Measurements from ENCODE around the gene MSMB. TPM values are rescaled to one million over a fixed set of nuclear protein-coding genes. Genes with fewer than 3 reads are reported as not detected.
A peak's percentile ranks its signal among the peaks of the same experiment; 100 is the strongest.
"Not testable (repeated sequence)": the region's sequence is repeated elsewhere in the genome, so short reads cannot be mapped to it uniquely, and the experiment has no call there.

MSMB gene, protein sequence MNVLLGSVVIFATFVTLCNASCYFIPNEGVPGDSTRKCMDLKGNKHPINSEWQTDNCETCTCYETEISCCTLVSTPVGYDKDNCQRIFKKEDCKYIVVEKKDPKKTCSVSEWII
- total RNA-seq, result not detected in 2 replicates

DNA sequence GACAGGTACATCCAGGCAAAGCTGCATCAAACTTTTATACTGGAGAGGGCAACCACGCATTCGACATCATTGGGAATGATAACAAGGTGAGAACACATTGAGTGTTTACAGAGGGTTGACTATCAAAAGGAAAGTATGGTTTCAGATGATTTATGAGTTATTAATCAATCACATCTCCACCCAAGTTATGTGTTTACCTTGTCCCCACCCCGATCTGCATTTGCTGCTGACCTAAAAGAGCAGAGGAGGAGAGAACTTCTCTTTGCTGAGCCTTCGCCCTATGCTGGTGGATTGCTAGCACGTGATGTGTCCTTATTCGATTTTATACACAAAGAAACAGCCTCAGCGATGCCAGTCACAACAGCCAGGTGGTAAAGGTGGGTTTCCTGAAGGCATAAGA, at the start of gene MSMB:
Gene MSMB (minus strand): TSS at position 9 of the 400 bp plus-strand sequence. CDS start 32 bp downstream, outside the sequence.
- no peaks in the 10 kb centered on the region for H3K4me1 Mint-ChIP-seq
- no peak within 1 kb of the TSS for H3K4me3 Mint-ChIP-seq
- no peaks in the 10 kb centered on the region for H3K36me3 Mint-ChIP-seq (ENCODE audit: low read depth)
- peaks cover 12% of the 10 kb centered on the region for H3K27me3 Mint-ChIP-seq
- DNase-seq, result no peak
- no peak within 1 kb of the TSS for H3K27ac Mint-ChIP-seq
- intact Hi-C loops (cut with micrococcal nuclease), result no loop called here
- no peaks in the 10 kb centered on the region for H3K9me3 Mint-ChIP-seq

DNA sequence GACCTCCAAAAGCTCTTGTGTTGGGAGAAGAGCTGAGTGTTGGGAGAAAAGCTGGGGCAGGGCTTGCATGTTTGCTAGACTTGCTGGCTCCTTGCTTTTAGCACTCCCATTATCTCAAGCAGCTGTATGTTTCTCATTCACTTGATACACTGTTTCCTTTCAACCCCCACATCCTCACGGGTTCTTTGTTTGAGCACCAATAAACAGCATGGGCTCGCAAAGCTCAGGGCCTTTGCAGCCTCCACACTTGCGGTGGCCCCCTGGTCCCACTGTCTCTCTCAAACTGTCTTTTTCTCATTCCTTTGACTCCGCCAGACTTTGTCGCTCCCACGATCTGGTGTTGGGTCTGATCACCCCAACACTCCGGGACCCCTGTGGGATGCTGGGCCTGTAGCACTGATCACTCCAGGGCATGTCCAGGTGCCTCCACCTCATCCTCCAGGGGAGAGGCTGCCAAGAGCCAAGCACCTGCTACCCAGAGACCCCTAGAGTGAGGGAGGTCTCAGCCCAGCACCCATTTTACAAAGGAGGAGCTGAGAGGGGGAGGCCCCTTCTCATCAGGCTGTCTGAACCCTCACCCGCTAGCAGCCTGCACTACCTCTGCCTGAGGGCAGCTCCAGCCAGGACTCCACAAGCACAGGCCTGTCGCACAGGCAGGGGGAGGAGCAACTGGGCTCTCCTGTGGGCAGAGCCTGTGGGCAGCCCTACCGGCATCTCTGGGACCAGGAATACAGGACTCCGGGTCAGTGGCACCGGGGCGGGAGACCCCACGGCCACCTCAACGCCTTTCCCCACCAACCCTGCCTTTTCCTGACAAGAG, 49.1 kb upstream of the MSMB start:
- DNase-seq, result peak; percentile 66

DNA sequence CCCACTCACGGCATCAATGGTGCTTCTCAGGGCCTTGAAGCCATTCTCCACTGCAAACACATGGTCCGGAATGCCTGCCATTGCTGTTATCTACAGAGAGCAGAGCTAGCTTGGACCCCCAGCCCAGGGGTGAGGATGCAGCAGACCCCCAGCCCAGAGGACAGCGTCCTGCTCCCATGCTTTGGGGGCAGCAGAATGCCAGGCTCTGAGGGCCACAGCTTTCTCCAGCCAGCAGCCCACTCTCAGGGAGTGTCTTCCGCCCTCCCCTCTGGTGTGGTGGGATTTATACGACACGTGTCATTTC, 48.1 kb upstream of the MSMB start:
- H3K4me1 Mint-ChIP-seq, result peaks cover 33% of the 10 kb centered on the region
- peak overlapping the region; percentile 67 for H3K27ac Mint-ChIP-seq
- no peak for DNase-seq
- H3K4me3 Mint-ChIP-seq, result no peak overlapping the region
- H3K27me3 Mint-ChIP-seq, result no peaks in the 10 kb centered on the region
- H3K36me3 Mint-ChIP-seq (ENCODE audit: low read depth), result no peaks in the 10 kb centered on the region
- intact Hi-C loops (cut with micrococcal nuclease), result no loop called here
- no peaks in the 10 kb centered on the region for H3K9me3 Mint-ChIP-seq

More for the DNA sequence above, 49.1 kb upstream of the MSMB start:
- Mint-ChIP-seq H3K36me3 (ENCODE audit: low read depth) (no peaks in the 10 kb centered on the region), H3K9me3 (no peaks in the 10 kb centered on the region), H3K27ac (peak overlapping the region; percentile 48), H3K4me1 (peaks cover 33% of the 10 kb centered on the region), H3K27me3 (no peaks in the 10 kb centered on the region), H3K4me3 (peak overlapping the region; percentile 48)
- intact Hi-C loops (cut with micrococcal nuclease), result no loop called here

DNA sequence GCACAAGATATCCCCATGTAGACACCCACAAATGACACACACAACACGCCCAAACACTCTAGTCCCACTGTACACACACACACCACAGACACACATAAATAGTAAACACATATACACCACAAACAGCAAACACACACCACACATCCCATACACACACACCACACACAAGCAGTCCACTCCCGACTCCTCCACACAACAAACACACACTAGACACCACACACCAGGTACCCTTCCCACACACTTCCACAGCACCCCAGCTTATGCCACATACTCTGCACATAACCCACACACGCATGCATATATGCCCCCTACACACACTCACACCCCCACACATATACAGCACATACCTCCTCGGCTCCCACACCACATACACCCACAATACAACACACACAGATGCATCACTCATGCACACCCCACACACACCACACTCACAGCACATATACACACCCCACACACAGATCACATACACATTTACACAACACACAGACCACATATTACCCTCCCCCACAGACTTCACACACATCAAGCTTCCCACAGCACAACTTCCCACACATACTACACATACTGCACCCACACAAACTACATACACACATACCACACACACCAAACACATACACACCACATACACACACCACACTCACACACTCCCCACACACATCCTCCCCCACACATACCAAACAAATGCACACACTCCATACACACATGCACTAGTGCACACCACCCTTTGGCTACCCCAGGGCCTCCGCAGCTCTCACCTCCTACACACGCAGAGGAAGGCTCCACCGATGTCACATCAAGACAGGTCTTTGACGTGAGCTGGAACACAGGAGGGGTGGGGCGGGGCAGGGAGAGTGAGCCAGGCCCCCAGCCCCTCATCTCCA, 47.5 kb upstream of the MSMB start:
- H3K27me3 Mint-ChIP-seq; H3K36me3 Mint-ChIP-seq (ENCODE audit: low read depth); H3K9me3 Mint-ChIP-seq; H3K4me3 Mint-ChIP-seq; H3K27ac Mint-ChIP-seq; intact Hi-C loops (cut with micrococcal nuclease): not testable (repeated sequence)
- DNase-seq, result peak; percentile 69
- H3K4me1 Mint-ChIP-seq, result peaks cover 33% of the 10 kb centered on the region

DNA sequence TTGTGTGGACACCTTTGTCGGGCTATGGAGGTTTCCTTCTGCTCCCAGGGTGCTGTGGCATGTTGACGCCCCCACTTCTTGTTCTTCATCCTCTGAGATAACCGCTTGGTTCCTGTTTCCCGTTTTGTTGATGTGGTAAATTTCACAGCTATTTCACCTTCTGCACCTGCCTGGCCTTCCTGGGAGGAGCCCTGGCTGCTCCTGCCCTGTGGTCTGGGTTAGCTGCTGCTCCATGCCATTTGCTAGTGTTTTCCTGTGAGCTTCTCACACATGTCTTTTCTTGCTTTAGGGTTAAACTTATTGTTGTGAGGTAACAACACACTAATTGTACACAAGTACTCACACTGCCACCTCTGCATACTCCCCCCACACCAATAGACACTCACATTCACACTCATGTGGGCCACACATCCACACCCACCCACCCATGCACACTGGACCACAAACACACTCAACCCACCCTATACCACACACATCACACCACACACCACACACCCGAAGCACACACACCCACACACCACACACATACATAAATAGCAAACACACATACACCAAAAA, 46.5 kb upstream of the MSMB start:
- intact Hi-C loops (cut with micrococcal nuclease), result no loop called here
- peak; percentile 79 for DNase-seq
- no peak overlapping the region for H3K27ac Mint-ChIP-seq

DNA sequence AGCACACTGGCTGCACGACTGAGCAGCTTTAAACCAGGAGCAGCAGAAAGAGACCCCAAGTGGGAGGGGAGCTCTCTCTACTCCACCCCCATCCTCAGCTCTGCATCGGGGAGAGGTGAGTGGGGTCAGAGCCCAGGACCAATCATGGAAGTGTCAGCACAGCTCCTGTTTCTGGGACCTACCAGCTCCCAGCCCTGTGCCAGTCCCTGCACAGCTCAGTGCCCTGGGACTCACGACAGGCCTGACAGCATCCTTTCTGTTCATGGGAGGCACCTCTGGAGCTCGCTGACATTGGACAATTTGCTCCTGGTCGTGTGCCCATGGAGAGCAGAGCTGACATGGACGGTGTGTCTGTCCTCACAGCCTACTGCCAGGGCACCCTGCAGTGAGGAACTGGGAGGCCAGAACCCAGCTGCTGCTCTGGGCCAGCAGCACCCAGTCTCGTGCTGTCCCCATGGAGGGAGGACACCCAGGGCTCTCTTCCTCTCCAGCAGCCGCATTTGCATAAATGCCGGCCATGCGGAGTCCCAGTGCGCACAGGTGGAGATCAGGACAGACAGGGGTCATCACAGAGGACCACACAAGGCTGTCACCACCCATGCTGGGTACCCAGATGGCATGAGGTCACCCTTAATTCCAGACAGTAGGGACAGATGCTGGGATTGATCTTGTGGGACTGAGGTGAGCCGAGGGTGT, 45.9 kb upstream of the MSMB start:
- intact Hi-C loops (cut with micrococcal nuclease), result no loop called here
- Mint-ChIP-seq H3K4me1 (peaks cover 27% of the 10 kb centered on the region), H3K27ac (peak overlapping the region; percentile 25), H3K36me3 (ENCODE audit: low read depth) (no peaks in the 10 kb centered on the region), H3K27me3 (no peaks in the 10 kb centered on the region), H3K4me3 (no peak overlapping the region), H3K9me3 (no peaks in the 10 kb centered on the region)
- DNase-seq, result no peak

More for the DNA sequence above, 46.5 kb upstream of the MSMB start:
- Mint-ChIP-seq H3K27me3 (no peaks in the 10 kb centered on the region), H3K36me3 (ENCODE audit: low read depth) (no peaks in the 10 kb centered on the region), H3K4me3 (no peak overlapping the region), H3K9me3 (no peaks in the 10 kb centered on the region), H3K4me1 (peaks cover 30% of the 10 kb centered on the region)

DNA sequence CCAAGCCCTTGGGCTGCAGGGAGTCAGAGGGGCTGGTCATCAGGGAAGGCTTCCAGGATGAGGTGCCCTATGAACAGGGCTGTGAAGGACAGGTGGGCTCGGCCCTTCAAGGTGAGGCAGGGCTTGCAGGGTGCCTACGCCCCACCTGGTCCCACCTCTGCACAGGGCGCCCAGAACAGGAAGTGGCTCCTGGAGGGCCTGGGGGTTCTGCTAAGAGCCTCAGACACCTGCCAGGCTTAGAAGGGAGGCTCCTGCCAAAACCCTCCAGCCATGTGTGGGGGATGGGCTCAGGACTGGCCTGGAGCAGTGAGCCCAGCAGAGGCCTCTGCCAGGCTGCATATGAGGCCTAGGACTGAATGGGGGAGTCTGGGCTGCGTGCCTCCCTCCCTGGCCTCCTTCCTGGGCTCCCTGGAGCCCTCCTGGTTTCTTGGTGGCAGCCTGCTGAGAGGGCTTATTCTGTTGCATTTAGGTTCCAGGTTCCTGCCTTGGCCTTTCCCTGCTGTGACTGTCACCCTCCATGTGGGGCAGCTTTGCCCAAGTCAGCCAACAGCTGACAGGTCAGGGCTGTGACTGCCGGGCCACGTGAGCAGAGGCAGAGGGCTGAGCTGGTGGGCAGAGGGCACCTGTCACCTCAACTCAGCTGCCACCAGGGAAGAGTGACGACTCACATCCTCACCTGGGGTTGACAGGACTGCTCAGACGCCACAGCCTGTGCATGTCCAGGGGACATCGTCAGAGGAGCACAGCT, 45.2 kb upstream of the MSMB start:
- peak; percentile 60 for DNase-seq
- Mint-ChIP-seq H3K27ac (no peak overlapping the region), H3K9me3 (no peaks in the 10 kb centered on the region), H3K36me3 (ENCODE audit: low read depth) (no peaks in the 10 kb centered on the region), H3K4me3 (no peak overlapping the region), H3K4me1 (peaks cover 20% of the 10 kb centered on the region), H3K27me3 (no peaks in the 10 kb centered on the region)
- intact Hi-C loops (cut with micrococcal nuclease), result no loop called here

DNA sequence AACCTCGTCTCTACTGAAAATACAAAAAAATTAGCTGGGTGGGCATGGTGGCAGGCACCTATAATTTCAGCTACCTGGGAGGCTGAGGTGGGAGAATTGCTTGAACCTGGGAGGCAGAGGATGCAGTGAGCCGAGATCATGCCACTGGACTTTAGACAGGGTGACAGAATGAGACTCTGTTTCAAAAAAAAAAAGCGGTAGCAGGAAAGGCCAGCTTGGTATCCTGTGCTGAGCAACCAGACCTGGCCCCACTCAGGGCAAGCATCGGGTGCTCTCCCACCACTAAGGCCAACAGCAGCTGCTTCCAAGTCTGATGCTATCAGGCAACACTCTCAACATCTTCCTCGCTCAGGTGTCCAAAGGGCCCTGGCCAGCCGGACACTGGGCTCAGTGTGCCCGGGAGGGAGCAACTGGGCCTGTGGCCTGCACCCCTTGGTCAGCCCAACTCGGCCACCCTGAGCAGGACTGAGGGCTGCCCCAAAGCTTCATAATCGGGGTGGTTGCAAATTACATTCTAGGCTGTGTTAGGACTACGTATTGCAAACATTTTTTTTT, 44.3 kb upstream of the MSMB start:
- Mint-ChIP-seq H3K27me3 (no peaks in the 10 kb centered on the region), H3K27ac (no peak overlapping the region)
- intact Hi-C loops (cut with micrococcal nuclease), result no loop called here

DNA sequence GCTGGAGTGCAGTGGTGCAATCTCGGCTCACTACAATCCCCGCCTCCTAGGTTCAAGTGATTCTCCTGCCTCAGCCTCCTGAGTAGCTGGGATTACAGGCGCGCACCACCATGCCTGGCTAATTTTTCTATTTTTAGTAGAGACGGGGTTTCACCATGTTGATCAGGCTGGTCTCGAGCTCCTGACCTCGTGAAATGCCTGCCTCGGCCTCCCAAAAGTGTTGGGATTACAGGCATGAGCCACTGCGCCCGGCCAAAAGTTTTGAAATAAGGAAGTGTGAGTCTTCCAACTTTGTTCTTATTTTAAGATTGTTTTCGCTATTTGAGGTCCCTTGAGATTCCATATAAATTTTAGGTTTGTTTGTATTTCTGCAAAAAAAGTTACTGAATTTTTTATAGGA, 41.3 kb upstream of the MSMB start:
- H3K9me3 Mint-ChIP-seq; intact Hi-C loops (cut with micrococcal nuclease); H3K27me3 Mint-ChIP-seq; H3K4me3 Mint-ChIP-seq; H3K27ac Mint-ChIP-seq; DNase-seq; H3K36me3 Mint-ChIP-seq (ENCODE audit: low read depth); H3K4me1 Mint-ChIP-seq: not testable (repeated sequence)

More for the DNA sequence above, 44.3 kb upstream of the MSMB start:
- DNase-seq, result no peak
- Mint-ChIP-seq H3K4me3 (no peak overlapping the region), H3K4me1 (peaks cover 13% of the 10 kb centered on the region), H3K9me3 (no peaks in the 10 kb centered on the region), H3K36me3 (ENCODE audit: low read depth) (no peaks in the 10 kb centered on the region)

DNA sequence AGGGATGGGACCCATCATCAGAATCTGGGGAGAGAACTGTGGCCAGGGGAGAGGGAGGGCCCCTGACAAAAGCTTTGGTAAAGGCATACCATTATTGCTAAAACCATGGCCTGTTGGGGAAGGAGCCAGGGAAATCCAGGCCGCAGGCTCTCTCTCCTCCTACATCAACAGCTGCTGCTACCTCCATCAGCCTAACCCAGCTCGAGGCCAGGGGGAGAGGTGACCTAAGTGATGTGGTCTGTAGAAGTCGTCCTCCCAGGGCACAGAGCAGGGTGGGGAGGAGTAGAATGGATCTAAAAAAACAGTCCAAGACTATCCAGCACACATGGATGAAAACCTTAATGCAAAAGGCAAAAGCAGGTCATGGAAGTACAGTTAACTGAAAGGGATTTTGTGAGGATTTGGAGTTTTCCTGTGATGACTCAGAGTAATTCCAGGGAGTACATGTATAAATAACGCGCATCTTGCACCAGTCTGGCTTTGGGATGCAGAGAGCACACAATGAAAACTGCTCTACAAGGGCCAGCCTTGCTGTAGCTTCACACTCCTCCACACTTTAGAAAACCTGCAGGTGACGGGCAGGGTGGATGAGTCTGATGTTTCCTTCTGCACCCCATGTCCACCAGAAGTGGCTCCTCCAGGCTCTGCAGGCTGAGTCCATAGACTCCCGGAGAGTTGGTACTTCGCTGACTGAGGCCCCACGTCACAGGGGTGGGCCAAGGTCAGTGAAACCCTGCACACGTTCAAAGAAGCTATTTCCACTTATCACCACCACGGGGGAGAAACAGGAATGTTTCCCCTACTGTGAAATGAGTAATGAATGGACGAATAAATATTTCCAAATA, 38.5 kb upstream of the MSMB start:
- intact Hi-C loops (cut with micrococcal nuclease), result no loop called here
- H3K4me1 Mint-ChIP-seq, result peaks cover 4% of the 10 kb centered on the region
- no peaks in the 10 kb centered on the region for H3K9me3 Mint-ChIP-seq
- DNase-seq, result no peak
- peaks cover 2% of the 10 kb centered on the region for H3K27me3 Mint-ChIP-seq
- no peaks in the 10 kb centered on the region for H3K36me3 Mint-ChIP-seq (ENCODE audit: low read depth)
- no peak overlapping the region for H3K27ac Mint-ChIP-seq
- no peak overlapping the region for H3K4me3 Mint-ChIP-seq

DNA sequence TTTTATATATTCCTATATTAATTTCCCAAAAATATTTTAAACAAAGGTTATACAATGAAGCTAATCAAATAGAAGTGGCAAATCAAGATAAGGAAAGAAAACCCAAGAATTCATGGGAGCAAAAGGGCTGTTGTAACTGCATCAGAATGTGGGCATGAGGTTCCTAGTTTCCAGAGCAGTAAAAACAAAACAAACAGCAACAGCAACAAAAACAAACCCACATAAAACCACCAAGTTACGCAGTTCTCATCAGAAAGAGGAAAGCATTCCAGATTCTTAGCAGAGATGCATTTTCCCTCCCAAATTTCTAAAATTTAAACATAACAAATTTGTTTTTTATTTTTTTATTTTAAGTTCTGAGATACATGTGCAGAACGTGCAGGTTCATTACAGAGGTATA, 34.8 kb upstream of the MSMB start:
- intact Hi-C loops (cut with micrococcal nuclease), result no loop called here

More for the DNA sequence above, 34.8 kb upstream of the MSMB start:
- no peak for DNase-seq
- H3K9me3 Mint-ChIP-seq, result no peaks in the 10 kb centered on the region
- H3K27ac Mint-ChIP-seq, result no peak overlapping the region
- H3K4me3 Mint-ChIP-seq, result no peak overlapping the region
- no peaks in the 10 kb centered on the region for H3K36me3 Mint-ChIP-seq (ENCODE audit: low read depth)
- H3K27me3 Mint-ChIP-seq, result peaks cover 2% of the 10 kb centered on the region
- peaks cover 20% of the 10 kb centered on the region for H3K4me1 Mint-ChIP-seq

All from activated CD4-positive, alpha-beta T cell treated with anti-CD3 and anti-CD28 coated beads, Interleukin-2, amount 10 ng/mL, durations not matched to agents 24 days and 14 days (primary cell).